IMR-90 (cell line): ENCODE results near the gene AK6. TPM values are rescaled to one million over a fixed set of nuclear protein-coding genes. Genes with fewer than 3 reads are reported as not detected.

Experiments used
- ATAC-seq: fragments of 200-7000 bp; cut with Tn5 transposase; 2 replicates; pipeline ENCODE4 v1.9.1; 2020; ENCODE audit warnings: low read depth, mild to moderate bottlenecking, moderate library complexity
- BruUV-seq: library from RNA; stranded (reverse); fragments of 400-500 nt; replicated peaks from 2 replicates; lab custom pipeline; 2021; lab: Mats Ljungman, UMichigan
- CTCF ChIA-PET: fragments of 300-600 bp; formaldehyde crosslinking; extraction: SDS; loops from one replicate; lab custom pipeline; 2021; ENCODE audit warnings: antibody characterized with exemption; lab: Yijun Ruan, JAX
- POLR2A ChIA-PET: fragments of 300-600 bp; sonication (Branson Sonifier 250); formaldehyde crosslinking; loops from one replicate; lab custom pipeline; 2022; ENCODE audit warnings: antibody characterized with exemption; ENCODE audit not compliant: unreplicated experiment; lab: Charles Lee
- DNase-seq: peaks from one replicate; pipeline ENCODE4 v3.0.0; 2013
- H2AFZ ChIP-seq: replicated peaks from 2 replicates; pipeline ENCODE3; 2013; ENCODE audit warnings: low read length, mild to moderate bottlenecking; ENCODE audit not compliant: poor library complexity
- H2AK5ac ChIP-seq: 2 replicates; pipeline ENCODE4 v1.6.1; 2013; ENCODE audit warnings: low read depth, low read length, inconsistent platforms
- H2AK9ac ChIP-seq: replicated peaks from 2 replicates; pipeline ENCODE3; 2013; ENCODE audit warnings: mild to moderate bottlenecking, low read depth, low read length, moderate library complexity; ENCODE audit not compliant: poor library complexity
- H2BK120ac ChIP-seq: 2 replicates; pipeline ENCODE4 v1.6.1; 2013; ENCODE audit warnings: low read depth, low read length, inconsistent platforms
- H2BK15ac ChIP-seq: 3 replicates; pipeline ENCODE4 v1.6.1; 2013; ENCODE audit warnings: low read depth, low read length, inconsistent platforms
- H2BK20ac ChIP-seq: 2 replicates; pipeline ENCODE4 v1.6.1; 2013; ENCODE audit warnings: low read depth, mild to moderate bottlenecking, inconsistent platforms, low read length, moderate library complexity
- H2BK5ac ChIP-seq: 2 replicates; pipeline ENCODE4 v1.6.1; 2013; ENCODE audit warnings: mild to moderate bottlenecking, low read depth, low read length, inconsistent platforms; ENCODE audit not compliant: poor library complexity, severe bottlenecking
- H3K14ac ChIP-seq: replicated peaks from 2 replicates; pipeline ENCODE4 v1.6.1; 2013; ENCODE audit warnings: low read depth, low read length, inconsistent platforms
- H3K18ac ChIP-seq: 2 replicates; pipeline ENCODE4 v1.6.1; 2013; ENCODE audit warnings: low read depth, low read length, control low read depth
- H3K23ac ChIP-seq: 2 replicates; pipeline ENCODE4 v1.6.1; 2013; ENCODE audit warnings: low read depth, low read length, inconsistent platforms
- H3K27ac ChIP-seq: 2 replicates; pipeline ENCODE4 v1.5.1; 2013; ENCODE audit warnings: mild to moderate bottlenecking, control low read depth, low read length; ENCODE audit not compliant: insufficient read depth
- H3K27me3 ChIP-seq: 2 replicates; pipeline ENCODE4 v1.6.1; 2013; ENCODE audit warnings: low read length; ENCODE audit not compliant: control insufficient read depth, insufficient read depth
- H3K36me3 ChIP-seq: 2 replicates; pipeline ENCODE4 v1.6.1; 2013; ENCODE audit warnings: low read length, mixed read lengths; ENCODE audit not compliant: control insufficient read depth, insufficient read depth
- H3K4ac ChIP-seq: 2 replicates; pipeline ENCODE4 v1.6.1; 2013; ENCODE audit warnings: low read depth, low read length, inconsistent platforms
- H3K4me1 ChIP-seq: 2 replicates; pipeline ENCODE4 v1.6.1; 2013; ENCODE audit warnings: low read length, mixed read lengths; ENCODE audit not compliant: control insufficient read depth, insufficient read depth
- H3K4me2 ChIP-seq: 2 replicates; pipeline ENCODE4 v1.6.1; 2013; ENCODE audit warnings: low read depth, mild to moderate bottlenecking, control low read depth, low read length, moderate library complexity
- H3K4me3 ChIP-seq: 2 replicates; pipeline ENCODE4 v1.5.1; 2013; ENCODE audit warnings: low read depth, mild to moderate bottlenecking, control low read depth, low read length, moderate library complexity; ENCODE audit not compliant: insufficient read depth
- H3K56ac ChIP-seq: 2 replicates; pipeline ENCODE4 v1.6.1; 2013; ENCODE audit warnings: low read length, inconsistent platforms; ENCODE audit not compliant: insufficient read depth; ENCODE audit errors: extremely low read depth
- H3K79me1 ChIP-seq, 2 experiments: 2 replicates each; pipeline ENCODE4 v1.6.1; 2013; ENCODE audit warnings: low read length in 2 of 2, inconsistent platforms in 1 of 2, low read depth in 1 of 2
- H3K9ac ChIP-seq: 2 replicates; pipeline ENCODE4 v1.6.1; 2013; ENCODE audit warnings: low read depth, low read length, control low read depth
- H3K9me1 ChIP-seq: 2 replicates; pipeline ENCODE4 v1.6.1; 2013; ENCODE audit warnings: low read length, inconsistent platforms; ENCODE audit not compliant: insufficient read depth
- H3K9me3 ChIP-seq: 2 replicates; pipeline ENCODE4 v1.6.1; 2013; ENCODE audit warnings: low read length; ENCODE audit not compliant: control insufficient read depth, insufficient read depth
- H4K20me1 ChIP-seq: 2 replicates; pipeline ENCODE4 v1.6.1; 2013; ENCODE audit warnings: low read length, inconsistent platforms; ENCODE audit not compliant: insufficient read depth
- H4K5ac ChIP-seq: 2 replicates; pipeline ENCODE4 v1.6.1; 2013; ENCODE audit warnings: mild to moderate bottlenecking, low read depth, low read length, control low read depth
- H4K8ac ChIP-seq, 2 experiments: 2 replicates each; pipeline ENCODE4 v1.6.1; 2013; ENCODE audit warnings: low read depth in 2 of 2, low read length in 2 of 2, control low read depth in 1 of 2, inconsistent platforms in 1 of 2
- H4K91ac ChIP-seq: 2 replicates; pipeline ENCODE4 v1.6.1; 2013; ENCODE audit warnings: low read depth, low read length, inconsistent platforms; ENCODE audit not compliant: insufficient read depth
- NFE2L2 ChIP-seq: fragments of 150-350 bp; IDR thresholded peaks from 2 replicates; pipeline ENCODE4 v1.6.1; 2016; ENCODE audit warnings: low read depth, mild to moderate bottlenecking, low read length
- POLR2A ChIP-seq: IDR thresholded peaks from 2 replicates; pipeline ENCODE4 v1.6.1; 2012; ENCODE audit warnings: mild to moderate bottlenecking, low read depth, low read length
- SMC3 ChIP-seq: fragments of 150-350 bp; IDR thresholded peaks from 2 replicates; pipeline ENCODE4 v1.6.1; 2016; ENCODE audit warnings: low read depth, mild to moderate bottlenecking, antibody characterized with exemption, low read length, moderate library complexity
- dilution Hi-C: fragments of 300-500 bp; cut with HindIII; formaldehyde crosslinking; loops from one replicate; pipeline ENCODE4 v1.14.3; 2018; ENCODE audit warnings: low sequenced_read_pairs; ENCODE audit not compliant: unreplicated experiment
- in situ Hi-C: fragments of 300-500 bp; cut with MboI; formaldehyde crosslinking; loops from 3 replicates; pipeline ENCODE4 v1.14.3; 2019; ENCODE audit warnings: low sequenced_read_pairs, inconsistent platforms, mixed read lengths
- intact Hi-C: fragments of 100-400 bp; cut with micrococcal nuclease; formaldehyde crosslinking; loops from 2 replicates; pipeline ENCODE4 v1.10.0; 2022
- polyA plus RNA-seq, 3 experiments: library from polyadenylated mRNA; depleted of rRNA; stranded (reverse); fragments of >200 nt; gene quantifications; 2 replicates each; pipeline ENCODE4 v1.2.3, GENCODE V29; 2012; ENCODE audit warnings: low replicate concordance in 1 of 3
- total RNA-seq: library from RNA; depleted of rRNA; stranded (reverse); fragments of >200 nt; gene quantifications from 2 replicates; pipeline ENCODE4 v1.2.3, GENCODE V29; 2012

AK6 gene
- total and polyA plus RNA-seq, 2 of the 4 experiments (the other 2 are of a cell fraction): 14.7 to 34.4 TPM

DNA sequence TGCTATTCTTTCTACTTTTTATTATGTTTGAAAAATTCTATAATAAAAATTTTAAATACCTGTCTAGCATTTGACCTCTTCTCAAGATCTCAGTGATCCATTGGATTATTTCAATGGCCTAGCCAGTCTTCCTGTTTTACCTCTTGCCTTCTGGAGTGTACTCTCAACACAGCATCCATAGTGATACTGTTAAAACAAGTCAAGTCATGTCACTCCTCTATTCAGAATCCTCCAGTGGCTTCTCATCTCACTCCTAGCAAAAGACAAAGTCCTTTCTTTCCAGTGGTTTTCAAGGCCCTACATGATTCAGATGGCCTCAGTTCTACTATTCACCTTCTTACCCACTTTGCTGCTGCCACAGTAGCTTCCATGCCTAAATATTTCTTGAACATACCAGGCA, 47.4 kb upstream of the AK6 start:
- Histone ChIP-seq H3K4me3 (no peak overlapping the region), H3K27me3 (no peaks in the 10 kb centered on the region), H4K8ac (no peak overlapping the region), H3K9me3 (no peaks in the 10 kb centered on the region), H2BK15ac (no peak overlapping the region), H3K4me2 (no peak overlapping the region), H2AFZ (no peak overlapping the region), H3K4ac (no peak overlapping the region), H2BK20ac (no peak overlapping the region), H2AK9ac (no peak overlapping the region), H3K9me1 (no peaks in the 10 kb centered on the region), H3K79me1 (no peaks in the 10 kb centered on the region), H2BK5ac (no peak overlapping the region), H3K14ac (no peak overlapping the region), H2BK120ac (no peak overlapping the region), H3K56ac (no peak overlapping the region), H4K5ac (no peak overlapping the region), H3K36me3 (peaks cover 3% of the 10 kb centered on the region; the same call in 1 of the 2 replicates), H3K27ac (no peak overlapping the region), H3K4me1 (no peaks in the 10 kb centered on the region), H3K18ac (no peak overlapping the region), H3K9ac (no peak overlapping the region), H3K23ac (no peak overlapping the region), H4K20me1 (no peaks in the 10 kb centered on the region), H4K91ac (no peak overlapping the region), H2AK5ac (no peak overlapping the region)
- ATAC-seq (no peak), DNase-seq (no peak)
- BruUV-seq: no TSS peak
- no peak for TF ChIP-seq POLR2A
- TF ChIP-seq NFE2L2: no peak
- no peak for TF ChIP-seq SMC3
- in situ Hi-C loops (no loop called here), dilution Hi-C loops (no loop called here), intact Hi-C loops (no loop called here)
- POLR2A ChIA-PET: no interaction called here
- CTCF ChIA-PET: interaction anchor here (0.8 kb wide), 1 partner anchor 21 kb away, joined by 3 read pairs; no protein-coding TSS in a partner anchor
